WERI-Rb-1 (cell line): ENCODE data around the gene HDAC10.

Source experiments
- DNase-seq: peaks from one replicate; pipeline ENCODE4 v3.0.0-alpha.2; 2020
- H3K27ac ChIP-seq: fragments of 250-450 bp; sonication (Bioruptor Pico); 2 replicates; pipeline ENCODE4 v1.5.1; 2020; ENCODE audit warnings: mild to moderate bottlenecking, moderate library complexity
- H3K27me3 ChIP-seq: fragments of 250-450 bp; sonication (Bioruptor Pico); 2 replicates; pipeline ENCODE4 v1.5.1; 2021; ENCODE audit warnings: mild to moderate bottlenecking, low read depth, moderate library complexity; ENCODE audit not compliant: insufficient read depth, severe bottlenecking
- H3K36me3 ChIP-seq: fragments of 250-450 bp; sonication (Bioruptor Pico); 2 replicates; pipeline ENCODE4 v1.5.1; 2020; ENCODE audit warnings: mild to moderate bottlenecking, moderate library complexity
- H3K4me3 ChIP-seq: 2 replicates; pipeline ENCODE4 v1.5.1; 2011; ENCODE audit warnings: low read depth, mild to moderate bottlenecking, control low read depth, low read length
- H3K9me3 ChIP-seq: fragments of 250-450 bp; sonication (Bioruptor Pico); 2 replicates; pipeline ENCODE4 v1.5.1; 2021; ENCODE audit warnings: mild to moderate bottlenecking, moderate library complexity; ENCODE audit not compliant: severe bottlenecking
- TF ChIP-seq, protein P1 (sequence below): IDR thresholded peaks from 2 replicates; pipeline ENCODE4 v1.5.1; 2011; ENCODE audit warnings: low read depth, mild to moderate bottlenecking, control low read depth, inconsistent platforms, low read length

The HDAC10 gene

GRCh38 chr22:50268655-50269113 is 17.6 kb upstream of the HDAC10 start:
- H3K4me3 ChIP-seq: no peak overlapping the region
- TF ChIP-seq, protein P1, sequence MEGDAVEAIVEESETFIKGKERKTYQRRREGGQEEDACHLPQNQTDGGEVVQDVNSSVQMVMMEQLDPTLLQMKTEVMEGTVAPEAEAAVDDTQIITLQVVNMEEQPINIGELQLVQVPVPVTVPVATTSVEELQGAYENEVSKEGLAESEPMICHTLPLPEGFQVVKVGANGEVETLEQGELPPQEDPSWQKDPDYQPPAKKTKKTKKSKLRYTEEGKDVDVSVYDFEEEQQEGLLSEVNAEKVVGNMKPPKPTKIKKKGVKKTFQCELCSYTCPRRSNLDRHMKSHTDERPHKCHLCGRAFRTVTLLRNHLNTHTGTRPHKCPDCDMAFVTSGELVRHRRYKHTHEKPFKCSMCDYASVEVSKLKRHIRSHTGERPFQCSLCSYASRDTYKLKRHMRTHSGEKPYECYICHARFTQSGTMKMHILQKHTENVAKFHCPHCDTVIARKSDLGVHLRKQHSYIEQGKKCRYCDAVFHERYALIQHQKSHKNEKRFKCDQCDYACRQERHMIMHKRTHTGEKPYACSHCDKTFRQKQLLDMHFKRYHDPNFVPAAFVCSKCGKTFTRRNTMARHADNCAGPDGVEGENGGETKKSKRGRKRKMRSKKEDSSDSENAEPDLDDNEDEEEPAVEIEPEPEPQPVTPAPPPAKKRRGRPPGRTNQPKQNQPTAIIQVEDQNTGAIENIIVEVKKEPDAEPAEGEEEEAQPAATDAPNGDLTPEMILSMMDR: no peak
- H3K9me3 ChIP-seq: no peaks in the 10 kb centered on the region
- peaks cover 22% of the 10 kb centered on the region for H3K36me3 ChIP-seq
- no peak overlapping the region for H3K27ac ChIP-seq
- no peaks in the 10 kb centered on the region for H3K27me3 ChIP-seq
- DNase-seq: no peak

GRCh38 chr22:50267591-50268390 is 16.7 kb upstream of the HDAC10 start:
- Histone ChIP-seq H3K36me3 (peaks cover 22% of the 10 kb centered on the region), H3K27ac (no peak overlapping the region), H3K9me3 (no peaks in the 10 kb centered on the region), H3K27me3 (no peaks in the 10 kb centered on the region), H3K4me3 (no peak overlapping the region)
- TF ChIP-seq, protein P1: no peak
- DNase-seq: no peak

GRCh38 chr22:50266994-50267393 is 15.9 kb upstream of the HDAC10 start:
- no peak overlapping the region for H3K27ac ChIP-seq
- TF ChIP-seq, protein P1: no peak
- H3K4me3 ChIP-seq: no peak overlapping the region
- no peak for DNase-seq
- no peaks in the 10 kb centered on the region for H3K9me3 ChIP-seq
- no peaks in the 10 kb centered on the region for H3K27me3 ChIP-seq
- H3K36me3 ChIP-seq: peaks cover 22% of the 10 kb centered on the region

DNA sequence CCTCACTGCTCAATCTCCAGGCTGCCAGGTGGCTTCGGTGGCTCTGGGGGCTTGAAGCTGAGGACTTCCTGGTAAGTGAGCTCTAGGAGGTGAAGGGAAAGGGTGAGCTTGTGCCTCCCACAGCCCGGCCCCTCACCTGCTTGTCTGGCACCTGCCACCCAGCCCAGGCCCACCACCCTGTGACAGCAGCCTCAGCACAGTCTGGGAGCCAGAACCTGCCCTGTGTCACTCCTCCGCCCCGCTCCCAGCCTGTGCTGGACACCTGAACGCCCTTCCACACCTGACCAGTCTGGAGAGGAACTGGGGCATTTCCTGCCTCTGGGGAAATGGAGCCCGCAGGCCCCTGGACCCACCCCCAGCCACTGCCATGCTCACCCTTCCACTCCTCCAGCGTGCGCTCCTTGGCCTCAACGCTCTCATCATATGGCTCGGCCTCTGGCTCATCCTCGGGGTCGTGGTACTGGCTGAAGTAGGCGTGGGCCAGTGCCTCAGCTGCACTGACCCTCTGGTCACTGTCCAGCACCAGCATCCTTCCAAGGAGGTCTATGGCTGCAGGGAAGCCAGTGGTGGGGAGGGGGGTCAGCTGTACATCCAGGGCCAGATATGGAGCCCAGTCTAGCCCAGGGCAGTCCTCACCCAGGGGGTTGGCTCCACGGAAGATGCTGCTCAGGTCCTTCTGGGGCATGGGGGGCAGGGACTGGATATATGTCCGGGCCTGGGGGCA is 14.0 kb upstream of the HDAC10 start:
- no peak overlapping the region for H3K4me3 ChIP-seq
- TF ChIP-seq, protein P1: no peak
- peaks cover 22% of the 10 kb centered on the region for H3K36me3 ChIP-seq
- no peaks in the 10 kb centered on the region for H3K27me3 ChIP-seq
- DNase-seq: no peak
- no peak overlapping the region for H3K27ac ChIP-seq
- no peaks in the 10 kb centered on the region for H3K9me3 ChIP-seq

- TF ChIP-seq, protein P1: no peak
- Histone ChIP-seq H3K27me3 (no peaks in the 10 kb centered on the region), H3K4me3 (no peak overlapping the region), H3K36me3 (peaks cover 25% of the 10 kb centered on the region), H3K27ac (no peak overlapping the region), H3K9me3 (no peaks in the 10 kb centered on the region)
- no peak for DNase-seq
Measured at GRCh38 chr22:50264104-50264745, 13.2 kb upstream of the HDAC10 start.
